ENCODE results near the gene EZH2.

EZH2 gene

DNA sequence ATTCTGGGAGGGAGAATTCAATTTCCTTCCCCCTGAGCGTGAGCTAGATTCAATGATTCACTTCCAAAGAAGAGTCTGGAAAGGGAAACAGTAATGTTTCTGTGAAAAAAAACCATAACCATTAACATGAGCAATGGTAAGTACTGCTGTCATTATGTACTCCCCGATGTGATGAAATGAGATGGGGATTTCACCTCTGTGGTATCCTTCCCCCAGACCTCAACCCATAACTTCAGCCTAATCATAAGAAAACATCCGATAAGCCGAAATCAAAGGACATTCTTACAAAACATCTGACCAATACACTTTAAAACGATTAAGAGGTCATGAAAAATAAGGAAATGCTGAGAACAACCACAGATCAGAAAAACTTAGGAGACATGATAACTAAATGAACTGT is 27.2 kb downstream of the EZH2 start:
- FAIRE-seq (peak; percentile 84), DNase-seq (ENCODE audit: low spot score) (peak; percentile 64)

GRCh38 chr7:148856578-148856881 is 27.6 kb downstream of the EZH2 start:
- FAIRE-seq, result no peak
- DNase-seq (ENCODE audit: low spot score), result no peak

- DNase-seq (ENCODE audit: low spot score) (no peak), FAIRE-seq (no peak)
These were observed 29.1 kb downstream of the EZH2 start for GRCh38 chr7:148854983-148855382.

GRCh38 chr7:148852272-148852671 is 31.8 kb downstream of the EZH2 start:
- DNase-seq (ENCODE audit: low spot score) (peak; percentile 12), FAIRE-seq (no peak)

GRCh38 chr7:148850564-148850963 is 33.5 kb downstream of the EZH2 start:
- DNase-seq (ENCODE audit: low spot score) (no peak), FAIRE-seq (no peak)

DNA sequence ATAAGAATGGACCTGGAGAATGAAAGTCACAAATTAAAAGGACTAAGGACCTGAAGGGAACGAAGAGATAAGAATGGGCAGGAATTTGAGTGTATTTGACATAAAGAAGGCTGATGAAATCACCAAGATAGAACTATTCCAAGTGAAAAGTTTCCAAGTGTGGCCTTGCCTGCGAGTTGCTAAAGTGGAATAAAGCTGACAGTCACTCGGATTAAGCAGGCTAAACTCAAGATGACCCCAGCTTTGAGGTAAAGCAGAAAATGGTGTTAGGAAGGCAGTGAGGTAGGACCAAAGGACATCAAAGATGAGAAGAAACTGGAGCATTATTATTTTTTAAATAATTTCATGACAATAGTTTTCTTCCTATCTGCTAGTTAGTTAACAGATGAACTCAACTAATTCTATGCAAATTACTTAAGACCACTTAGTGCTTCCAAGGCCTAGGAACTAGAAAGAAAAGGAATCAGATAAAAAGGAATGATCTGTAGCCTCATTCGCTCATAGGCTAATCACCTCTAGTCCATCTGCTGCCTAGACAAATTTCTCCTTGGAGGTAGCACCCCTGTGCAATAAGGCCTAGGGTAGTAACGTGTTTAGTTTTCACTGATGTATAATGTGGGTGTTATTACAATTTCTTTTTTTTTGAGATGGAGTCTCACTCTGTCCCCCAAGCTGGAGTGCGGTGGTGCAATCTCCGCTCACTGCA is 34.5 kb downstream of the EZH2 start:
- DNase-seq (ENCODE audit: low spot score), result no peak
- no peak for FAIRE-seq

DNA sequence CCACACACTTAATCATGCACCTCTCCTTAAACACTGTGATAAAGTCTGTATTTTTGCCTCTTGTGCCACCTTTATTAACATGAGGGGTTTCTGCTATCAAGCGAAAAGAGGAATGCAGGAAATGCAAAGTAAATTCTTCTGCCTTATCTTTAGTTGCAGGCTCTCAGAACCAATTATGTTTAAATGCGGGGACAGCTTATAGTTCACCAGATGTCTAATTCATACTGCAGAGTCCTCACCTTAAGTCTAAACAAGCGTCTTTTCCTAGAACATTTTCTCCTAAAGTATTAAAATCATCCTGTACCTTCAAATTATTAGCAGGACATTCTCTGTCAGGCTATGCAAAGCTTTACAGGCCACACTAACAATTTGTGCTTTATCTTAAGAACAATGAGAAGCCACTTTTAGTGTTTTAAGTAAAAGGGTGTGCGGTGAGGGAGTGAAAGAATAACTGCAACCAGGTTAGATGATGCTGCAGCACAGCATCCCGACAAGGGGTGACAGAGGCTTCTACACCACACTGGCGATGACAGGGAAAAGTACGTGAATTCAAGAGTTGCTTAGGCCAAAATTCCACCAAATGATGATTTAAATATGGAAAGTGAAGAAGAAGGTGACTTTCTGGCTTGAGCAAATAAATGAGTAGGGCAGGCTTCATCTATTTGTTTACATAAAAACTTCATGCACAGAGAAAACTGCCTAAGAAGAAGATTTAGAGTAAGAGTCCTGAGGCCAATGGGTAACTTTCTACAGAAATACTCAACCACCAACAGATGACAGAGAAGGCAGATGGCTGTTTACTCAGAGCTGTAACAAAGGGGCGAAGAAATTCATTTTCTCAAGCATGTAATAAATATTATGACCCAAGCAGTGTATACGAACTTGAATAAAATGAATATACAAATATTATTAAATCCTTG is 36.0 kb downstream of the EZH2 start:
- DNase-seq (ENCODE audit: low spot score), result no peak

GRCh38 chr7:148838905-148839304 is 45.2 kb downstream of the EZH2 start:
- FAIRE-seq, result no peak
- no peak for DNase-seq (ENCODE audit: low spot score)

More for the DNA sequence above, 36.0 kb downstream of the EZH2 start:
- no peak for FAIRE-seq

GRCh38 chr7:148835854-148836253 is 48.2 kb downstream of the EZH2 start:
- no peak for FAIRE-seq
- no peak for DNase-seq (ENCODE audit: low spot score)

- FAIRE-seq, result no peak
- no peak for DNase-seq (ENCODE audit: low spot score)
These were observed 49.5 kb downstream of the EZH2 start for GRCh38 chr7:148834605-148835004.

DNA sequence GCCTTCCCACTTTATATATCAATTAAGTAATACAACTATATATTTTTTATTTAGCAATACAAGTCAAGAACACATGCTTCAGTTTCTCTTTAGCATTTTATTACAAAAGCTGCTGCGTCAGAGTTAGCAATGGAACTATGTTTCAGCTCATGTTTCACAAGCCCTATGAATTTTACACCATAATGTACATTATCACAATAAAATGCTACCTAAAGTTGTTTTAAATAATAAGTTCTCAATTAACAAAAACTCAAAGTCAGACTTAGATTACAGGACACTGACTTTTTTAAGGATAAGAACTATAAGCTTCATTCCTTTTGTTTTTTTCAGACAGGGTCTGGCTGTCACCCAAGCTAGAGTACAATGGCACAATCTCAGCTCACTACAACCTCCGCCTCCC is 52.3 kb downstream of the EZH2 start:
- DNase-seq (ENCODE audit: low spot score), result no peak
- no peak for FAIRE-seq

DNA sequence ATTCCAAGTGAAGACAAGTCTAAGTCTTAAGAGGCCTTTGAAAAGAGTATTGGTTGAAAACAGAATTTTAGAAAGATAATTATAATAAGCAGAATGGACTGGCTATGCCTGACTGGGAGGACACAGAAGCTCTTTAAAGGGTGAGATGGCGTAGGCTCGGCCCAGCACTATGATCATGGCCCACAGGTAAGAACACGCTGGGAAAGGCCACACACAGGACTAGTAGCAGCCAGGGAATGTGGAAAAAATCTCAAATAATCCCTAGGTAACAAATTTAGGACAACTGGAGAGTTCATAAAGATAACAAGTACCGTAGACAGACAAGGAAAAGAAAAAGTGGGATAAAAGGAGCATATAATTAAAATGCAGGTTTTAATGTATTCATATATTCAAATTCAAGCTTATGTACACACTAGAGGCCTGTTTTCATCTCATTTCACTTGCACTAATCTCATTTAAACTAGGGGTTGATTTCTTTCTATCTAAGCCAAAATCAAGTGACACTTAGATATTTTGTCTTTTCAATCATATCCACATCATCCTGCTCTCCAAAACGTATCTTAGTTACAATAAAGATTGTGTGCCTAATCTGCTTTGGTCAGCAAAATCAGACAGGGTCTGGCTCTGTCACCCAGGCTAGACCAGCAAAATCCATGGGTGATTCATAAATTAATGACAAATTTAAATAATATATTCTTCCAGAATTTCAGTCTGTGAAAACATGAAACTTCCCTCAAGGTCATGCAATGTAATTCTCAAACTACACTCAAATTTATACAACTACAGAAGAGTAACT is 53.0 kb downstream of the EZH2 start:
- FAIRE-seq (no peak), DNase-seq (ENCODE audit: low spot score) (no peak)

DNA sequence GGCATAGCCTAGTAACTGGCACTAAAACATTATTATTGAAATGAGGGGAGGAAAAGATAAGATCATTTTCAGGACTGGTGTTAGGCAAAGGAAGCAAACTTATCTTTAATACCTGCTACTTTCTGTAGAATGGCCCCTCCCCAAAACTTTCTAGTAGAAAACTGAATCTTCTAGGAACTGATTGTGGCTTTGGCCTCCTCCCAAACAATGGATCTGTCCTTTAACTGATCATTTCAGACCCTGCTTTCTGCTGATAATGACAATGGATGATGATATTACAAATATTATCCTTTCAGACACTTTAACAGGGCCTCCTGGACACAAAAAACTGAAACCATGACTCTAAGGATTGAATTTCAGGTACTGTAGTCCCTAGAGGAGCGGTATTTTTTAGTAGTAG is 55.1 kb downstream of the EZH2 start:
- DNase-seq (ENCODE audit: low spot score), result no peak

DNA sequence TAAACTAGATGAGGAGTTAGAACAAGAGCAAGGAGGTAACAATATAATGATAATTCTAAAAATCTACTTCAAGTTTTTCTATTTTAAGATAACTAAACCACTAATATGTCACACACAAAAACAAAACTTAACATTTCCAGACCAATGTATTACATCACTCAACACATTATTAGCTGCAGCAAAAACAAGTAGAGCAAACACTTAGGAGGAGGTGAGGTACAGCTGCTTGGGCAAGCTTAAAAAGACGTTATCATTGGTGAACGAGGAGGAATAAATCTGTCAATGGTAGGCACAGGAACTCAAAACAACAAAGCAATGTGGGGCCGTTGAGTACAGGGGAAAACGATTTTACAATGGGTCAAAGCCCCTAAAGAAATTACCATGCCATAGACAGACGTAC is 58.8 kb downstream of the EZH2 start:
- FAIRE-seq (no peak), DNase-seq (ENCODE audit: low spot score) (no peak)

More for the DNA sequence above, 55.1 kb downstream of the EZH2 start:
- no peak for FAIRE-seq

DNA sequence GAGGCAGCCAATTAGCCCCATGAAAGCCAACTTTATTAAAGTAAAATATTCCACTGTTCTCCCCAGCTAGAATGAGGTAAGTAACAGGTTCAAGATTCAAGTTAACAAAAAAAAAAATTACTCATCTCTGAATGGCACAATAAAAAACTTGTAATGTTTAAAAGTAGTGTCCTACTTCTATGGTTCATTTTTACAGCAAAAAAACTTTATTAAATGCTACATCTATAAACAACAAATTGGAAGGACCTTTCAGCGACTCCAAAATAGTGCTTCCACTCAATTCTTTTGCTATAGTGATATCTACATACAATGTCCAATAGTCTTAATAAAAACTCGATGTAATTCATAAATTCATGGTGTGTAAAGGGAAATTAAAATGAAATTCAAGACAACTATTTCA is 59.2 kb downstream of the EZH2 start:
- DNase-seq (ENCODE audit: low spot score) (no peak), FAIRE-seq (no peak)

DNA sequence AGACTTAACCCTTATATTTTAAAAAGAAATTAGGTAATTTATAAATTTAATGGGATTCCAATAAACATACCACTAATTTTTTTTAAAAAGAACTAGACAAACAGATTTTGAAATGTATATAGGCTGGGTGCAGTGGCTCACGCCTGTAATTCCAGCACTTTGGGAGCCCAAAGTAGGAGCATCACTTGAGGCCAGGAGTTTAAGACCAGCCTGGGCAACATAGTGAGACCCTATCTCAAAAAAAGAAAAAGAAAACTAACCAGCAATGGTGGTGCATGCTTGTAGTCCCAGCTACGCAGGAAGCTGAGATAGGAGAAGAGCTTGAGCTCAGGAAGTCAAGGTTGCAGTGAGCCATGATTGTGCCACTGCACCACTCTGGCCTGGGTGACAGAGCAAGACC is 62.7 kb downstream of the EZH2 start:
- FAIRE-seq, result no peak
- DNase-seq (ENCODE audit: low spot score), result no peak

DNA sequence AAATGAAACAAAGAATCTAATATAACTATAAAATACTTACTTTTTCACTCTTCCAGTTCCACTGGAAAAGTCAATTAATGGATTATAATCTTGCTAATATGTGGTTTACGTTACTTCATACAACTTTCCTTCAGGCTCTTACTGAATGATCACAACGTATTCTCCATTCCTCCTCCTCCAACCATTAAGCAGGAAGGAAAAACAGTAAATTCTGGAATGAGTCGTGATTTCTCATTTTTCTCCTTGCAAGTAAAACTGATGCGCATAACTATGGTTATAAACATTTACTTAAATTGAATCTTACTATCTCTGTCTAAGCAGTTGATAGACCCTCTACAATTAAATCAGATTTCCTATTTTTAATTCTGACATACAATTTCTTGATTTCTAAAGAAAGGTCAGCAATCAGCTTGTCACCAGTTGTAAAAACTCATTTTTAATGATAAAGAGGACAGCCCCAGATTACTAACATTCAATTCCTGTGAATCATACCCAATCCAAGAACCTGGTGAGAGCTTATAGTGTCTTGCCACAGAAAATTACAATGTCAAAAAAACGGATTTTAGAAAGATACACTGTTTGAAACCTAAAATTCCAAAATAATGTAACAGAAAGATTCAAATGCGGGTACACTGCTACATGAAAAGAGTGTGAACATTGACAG is 64.3 kb downstream of the EZH2 start:
- DNase-seq (ENCODE audit: low spot score), result peak; percentile 61

GRCh38 chr7:148815612-148816011 is 68.5 kb downstream of the EZH2 start:
- FAIRE-seq, result no peak
- no peak for DNase-seq (ENCODE audit: low spot score)

More for the DNA sequence above, 64.3 kb downstream of the EZH2 start:
- FAIRE-seq, result peak; percentile 73

- FAIRE-seq (no peak), DNase-seq (ENCODE audit: low spot score) (no peak)
These were observed 69.0 kb downstream of the EZH2 start for GRCh38 chr7:148814922-148815559.

GRCh38 chr7:148813890-148814289 is 70.2 kb downstream of the EZH2 start:
- FAIRE-seq (no peak), DNase-seq (ENCODE audit: low spot score) (no peak)

DNA sequence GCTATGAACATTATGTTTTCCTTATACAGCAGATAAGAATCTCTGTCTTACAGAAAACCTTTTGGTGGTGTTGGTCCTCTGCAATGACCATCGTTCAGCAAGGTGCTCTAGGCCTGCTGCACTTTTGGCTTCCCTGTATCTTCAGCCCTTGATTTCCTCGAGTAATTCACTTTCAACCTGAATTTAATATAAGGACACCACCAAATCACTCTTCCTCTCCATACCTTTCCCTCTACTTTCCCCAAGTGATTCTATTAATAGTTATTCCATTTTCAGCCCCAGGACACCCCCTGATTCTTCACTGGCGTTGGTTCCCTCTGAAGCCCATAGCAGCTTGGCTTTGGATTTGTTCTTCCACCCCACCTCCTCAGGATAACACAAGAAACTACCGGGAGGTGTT is 72.2 kb downstream of the EZH2 start:
- DNase-seq (ENCODE audit: low spot score) (no peak), FAIRE-seq (no peak)
